EH (cell line): ENCODE results near the gene TADA2B.
"Not testable (repeated sequence)": the region's sequence is repeated elsewhere in the genome, so short reads cannot be mapped to it uniquely, and the experiment has no call there.

Source experiments
- DNase-seq: peaks from one replicate; pipeline ENCODE4 v3.0.0-alpha.2; 2015; ENCODE audit warnings: low read depth

The TADA2B gene

DNA sequence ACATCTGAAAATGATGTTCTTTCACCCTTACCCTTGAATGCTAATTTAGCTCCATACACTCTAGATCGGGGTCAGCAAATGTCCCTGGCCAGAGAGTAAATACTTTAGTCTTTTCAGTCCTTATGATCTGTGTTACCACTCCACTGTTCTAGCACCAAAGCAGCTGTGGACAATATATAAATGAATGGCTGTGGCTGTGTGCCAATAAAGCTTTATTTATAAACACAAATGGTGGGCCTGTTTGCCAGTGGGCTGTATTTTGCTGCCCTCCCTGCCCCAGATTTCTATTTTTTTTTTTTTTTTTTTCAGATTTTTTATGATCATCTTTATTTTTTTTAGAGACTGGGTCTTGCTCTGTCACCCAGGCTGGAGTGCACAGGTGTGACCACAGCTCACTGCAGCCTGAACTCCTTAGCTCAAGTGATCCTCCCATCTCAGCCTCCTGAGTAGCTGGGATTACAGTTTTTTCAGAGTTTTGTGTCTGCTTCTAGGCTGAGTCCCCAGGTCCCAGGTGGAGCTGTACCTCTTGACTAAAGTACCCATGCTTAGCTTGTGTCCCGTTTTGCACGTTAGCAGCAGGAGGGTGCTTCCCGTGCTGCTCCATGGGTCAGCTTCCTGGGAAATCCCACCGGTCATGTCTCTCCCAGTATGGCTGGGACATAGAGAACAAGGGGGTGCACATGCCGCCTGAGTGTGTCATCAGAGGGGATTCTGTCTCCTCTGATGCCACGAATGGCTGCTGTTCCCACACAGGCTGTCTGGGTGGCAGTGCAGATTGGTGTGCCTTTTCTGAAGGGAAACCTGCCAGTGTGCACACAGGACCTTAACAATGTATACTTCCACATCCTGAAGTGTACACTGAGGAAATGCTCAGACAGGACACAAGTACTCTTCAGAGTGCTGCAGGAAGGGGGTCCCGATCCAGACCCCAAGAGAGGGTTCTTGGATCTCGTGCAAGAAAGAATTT is 40.7 kb downstream of the TADA2B start:
- DNase-seq: no peak

DNA sequence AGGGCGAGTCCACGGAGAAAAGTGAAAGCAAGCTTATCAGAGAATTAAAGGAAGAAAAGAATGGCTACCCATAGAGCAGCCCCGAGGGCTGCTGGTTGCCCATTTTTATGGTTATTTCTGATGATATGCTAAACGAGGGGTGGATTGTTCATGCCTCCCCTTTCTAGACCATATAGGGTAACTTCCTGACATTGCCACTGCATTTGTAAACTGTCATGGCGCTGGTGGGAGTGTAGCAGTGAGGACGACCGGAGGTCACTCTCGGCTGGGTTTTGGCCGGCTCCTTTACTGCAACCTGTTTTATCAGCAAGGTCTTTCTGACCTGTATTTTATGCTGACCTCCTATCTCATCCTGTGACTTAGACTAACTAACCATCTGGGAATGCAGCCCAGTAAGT is 41.4 kb downstream of the TADA2B start:
- not testable (repeated sequence) for DNase-seq

DNA sequence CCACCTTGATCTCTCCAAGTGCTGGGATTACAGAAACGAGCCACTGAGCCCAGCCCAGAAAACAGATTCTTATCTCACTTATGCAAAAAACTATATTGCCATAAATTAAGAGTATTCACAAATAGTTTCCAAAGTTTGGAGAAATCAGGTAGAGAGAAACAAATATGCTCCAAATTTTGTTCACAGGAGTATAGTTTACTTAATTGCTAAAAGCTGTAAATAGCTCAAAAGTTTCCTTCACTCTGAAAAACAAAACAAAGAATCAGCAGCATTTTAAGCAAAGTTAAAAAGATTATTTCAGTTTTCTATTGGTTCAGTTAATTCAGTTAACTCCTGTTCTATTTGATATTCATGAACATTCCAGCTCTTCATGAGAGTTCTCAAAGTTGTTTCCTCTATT is 43.2 kb downstream of the TADA2B start:
- no peak for DNase-seq

DNA sequence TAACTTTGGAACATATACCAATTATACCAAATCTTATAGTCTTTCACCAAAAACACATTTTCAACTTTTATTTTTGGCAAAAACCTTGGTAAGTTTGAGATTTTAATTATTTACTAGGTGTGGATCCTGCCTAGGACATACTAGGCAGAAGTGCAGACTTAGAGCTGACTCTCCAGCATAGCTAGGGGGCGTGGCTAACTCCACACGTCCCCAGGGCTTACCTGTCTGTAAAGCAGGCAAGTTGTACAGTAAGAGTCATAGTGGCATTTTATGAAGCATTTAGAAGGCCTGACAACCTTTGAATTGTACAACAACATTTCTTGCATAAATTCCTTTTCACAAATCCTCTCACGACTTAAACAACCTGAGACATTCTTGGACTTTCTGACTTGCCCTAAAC is 43.9 kb downstream of the TADA2B start:
- no peak for DNase-seq

DNA sequence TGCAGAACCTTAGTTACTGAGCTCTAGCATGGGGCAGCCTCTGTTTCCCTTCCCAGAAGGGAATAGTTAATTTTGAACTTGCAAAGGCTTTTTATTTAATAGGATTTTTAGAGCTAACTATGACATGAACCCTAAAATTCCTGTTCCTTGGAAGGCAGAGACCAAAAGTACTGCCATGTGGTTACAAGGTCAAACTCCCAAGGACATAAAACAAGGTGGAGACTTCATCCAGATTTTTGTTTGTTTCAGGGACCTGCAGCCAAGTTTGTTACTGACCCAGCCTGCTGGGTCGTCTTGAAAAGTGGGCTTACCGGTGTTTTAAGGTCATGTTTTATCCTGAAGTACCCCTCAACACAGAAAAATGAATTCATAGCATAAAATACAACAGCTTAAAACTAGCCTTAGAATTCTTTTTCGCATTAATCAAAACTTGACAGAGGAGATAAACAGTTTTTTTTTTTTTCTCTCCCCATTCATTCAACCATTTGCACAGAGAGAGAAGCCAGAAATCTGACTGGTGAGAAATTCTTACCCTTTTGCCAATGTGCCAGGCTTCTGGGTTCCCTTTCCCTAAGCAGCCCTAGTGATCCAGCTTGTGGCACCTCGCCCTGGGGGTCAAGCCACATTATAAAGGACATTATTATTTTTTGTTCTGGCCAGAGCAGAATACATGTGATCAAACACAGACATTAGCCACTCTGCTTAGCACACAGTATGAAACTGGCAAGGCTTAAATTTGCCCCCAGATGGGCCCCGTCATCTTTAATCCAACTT is 46.2 kb downstream of the TADA2B start:
- DNase-seq: no peak

DNA sequence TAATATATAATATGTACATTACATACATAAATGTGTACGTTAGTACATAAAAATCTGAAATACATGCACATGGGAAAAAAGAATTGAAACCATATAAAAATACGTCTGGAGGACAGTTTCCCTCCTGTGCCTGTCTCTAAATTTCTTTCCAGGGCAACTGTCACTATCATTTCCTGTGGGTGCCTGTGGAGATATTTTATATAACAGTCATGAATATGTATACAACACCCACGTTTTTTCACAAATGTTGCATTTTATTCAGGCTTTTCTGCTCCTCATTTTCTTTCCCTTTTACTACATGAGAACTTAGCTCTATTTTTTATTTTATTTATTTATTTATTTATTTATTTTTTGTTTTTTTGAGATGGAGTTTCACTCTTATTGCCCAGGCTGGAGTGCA is 48.9 kb downstream of the TADA2B start:
- DNase-seq: no peak

DNA sequence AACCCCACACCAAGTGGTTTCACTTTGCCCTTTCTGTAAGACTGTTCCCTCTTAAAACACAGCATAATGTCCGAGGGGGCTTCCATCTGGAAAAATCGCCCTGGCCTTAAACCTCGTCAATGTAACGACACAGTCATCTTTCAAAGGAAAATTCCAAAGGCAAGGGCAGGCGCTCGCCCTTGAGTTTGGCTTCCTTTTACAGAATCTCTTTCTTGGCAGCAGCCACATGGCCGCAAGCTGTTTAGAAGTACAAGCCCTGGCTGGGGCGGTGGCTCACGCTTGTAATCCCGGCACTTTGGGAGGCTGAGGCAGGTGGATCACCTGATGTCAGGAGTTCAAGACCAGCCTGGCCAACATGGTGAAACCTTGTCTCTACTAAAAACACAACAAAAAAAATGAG is 51.7 kb downstream of the TADA2B start:
- DNase-seq: peak; percentile 7

DNA sequence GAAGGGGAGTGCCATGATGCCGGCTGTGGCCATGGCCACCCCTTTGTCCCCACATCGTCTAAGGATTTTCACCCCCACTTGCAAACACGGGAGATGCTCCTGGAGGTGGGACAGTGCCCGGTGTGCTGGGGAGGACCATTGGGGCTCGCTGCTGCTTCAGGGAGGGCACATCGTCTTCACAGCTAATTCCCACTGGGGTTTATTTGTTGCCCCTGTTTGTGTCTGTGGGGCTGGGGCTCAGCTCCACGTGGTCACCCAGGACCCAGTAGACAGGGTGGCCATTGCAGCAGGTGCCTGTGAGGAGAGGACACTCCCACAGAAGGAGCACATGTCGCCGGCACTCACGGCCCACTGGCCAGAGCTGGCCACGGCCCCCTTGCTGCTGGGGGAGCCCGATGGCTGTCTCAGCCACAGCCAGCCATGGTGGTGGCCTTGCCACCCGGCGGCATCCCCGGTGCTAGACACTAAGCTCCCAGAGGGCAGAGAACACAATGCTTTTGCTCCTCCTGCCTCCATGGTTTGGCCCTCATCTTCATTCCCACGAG is 52.5 kb downstream of the TADA2B start:
- DNase-seq: no peak

DNA sequence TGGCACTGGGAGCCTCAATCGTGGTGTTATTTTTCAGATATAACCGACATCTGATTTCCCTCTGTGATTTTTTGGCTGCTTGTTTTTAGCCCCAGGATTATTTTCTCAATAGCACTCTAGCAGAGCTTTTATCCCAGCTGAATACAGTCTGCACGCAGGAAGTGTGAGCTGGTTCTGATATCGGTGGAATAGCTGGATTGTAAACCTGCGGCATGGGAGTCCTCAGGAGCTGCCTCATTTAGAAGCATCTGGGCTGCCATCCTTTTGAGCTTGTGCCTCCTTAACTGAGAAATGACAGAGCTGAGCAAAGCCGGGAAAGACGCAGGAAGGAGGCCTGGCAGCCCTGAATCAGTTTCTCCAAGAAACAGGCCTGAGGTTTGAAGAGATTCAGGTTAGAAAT is 53.1 kb downstream of the TADA2B start:
- DNase-seq: no peak

DNA sequence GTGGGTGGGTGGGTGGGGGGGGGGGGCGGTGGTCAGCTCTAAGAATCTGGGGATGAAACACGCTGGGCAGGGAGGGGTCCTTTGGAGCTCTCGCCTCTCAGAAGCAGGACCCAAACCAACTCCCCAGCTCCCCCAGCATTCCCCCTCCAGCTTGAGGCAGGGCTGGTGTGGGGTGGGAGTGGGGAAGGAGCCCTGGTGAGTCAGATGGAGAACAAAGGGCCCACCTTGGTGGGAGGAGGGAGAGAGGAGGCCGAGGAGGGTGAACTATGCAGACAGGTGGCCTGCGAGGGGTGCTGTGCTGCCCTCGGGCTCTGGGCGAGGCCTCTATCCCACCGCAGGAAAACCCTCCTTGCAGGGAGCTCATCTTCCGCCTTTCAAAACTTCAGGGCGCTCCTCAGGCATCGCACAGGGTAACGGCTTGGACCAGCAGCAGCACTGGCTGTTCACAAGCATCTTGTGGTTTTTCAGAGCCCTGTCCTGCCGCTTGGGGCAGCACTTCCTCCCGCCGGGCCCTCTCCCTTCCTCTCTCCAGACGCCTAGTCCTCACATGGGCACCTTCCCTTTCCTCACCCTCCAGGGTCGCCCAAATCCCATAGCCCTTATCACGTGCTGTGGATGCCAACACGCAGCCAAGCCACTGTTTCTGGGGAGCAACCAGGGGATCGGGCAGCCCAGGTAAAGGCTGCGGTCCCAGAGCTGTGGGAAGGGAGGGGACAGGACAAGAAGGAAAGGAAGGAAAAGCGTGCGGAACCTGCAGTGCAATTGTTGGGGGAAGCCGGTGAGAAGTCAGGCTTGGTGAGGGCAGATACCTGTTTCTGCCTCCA is 58.7 kb downstream of the TADA2B start:
- DNase-seq: peak; percentile 70

DNA sequence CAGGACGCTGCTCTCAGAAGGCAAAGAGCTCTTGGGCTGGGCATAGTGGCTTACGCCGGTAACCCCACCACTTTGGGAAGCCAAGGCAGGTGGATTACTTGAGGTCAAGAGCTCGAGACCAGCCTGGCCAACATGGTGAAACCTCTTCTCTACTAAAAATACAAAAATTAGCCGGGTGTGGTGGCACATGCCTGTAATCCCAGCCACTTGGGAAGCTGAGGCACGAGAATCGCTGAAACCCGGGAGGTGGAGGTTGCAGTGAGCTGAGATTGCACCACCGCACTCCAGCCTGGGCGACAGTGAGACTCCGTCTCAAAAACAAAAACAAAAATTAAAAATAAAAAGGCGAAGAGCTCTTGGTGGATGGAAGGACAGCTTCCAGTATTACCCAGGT is 59.3 kb downstream of the TADA2B start:
- DNase-seq: not testable (repeated sequence)

DNA sequence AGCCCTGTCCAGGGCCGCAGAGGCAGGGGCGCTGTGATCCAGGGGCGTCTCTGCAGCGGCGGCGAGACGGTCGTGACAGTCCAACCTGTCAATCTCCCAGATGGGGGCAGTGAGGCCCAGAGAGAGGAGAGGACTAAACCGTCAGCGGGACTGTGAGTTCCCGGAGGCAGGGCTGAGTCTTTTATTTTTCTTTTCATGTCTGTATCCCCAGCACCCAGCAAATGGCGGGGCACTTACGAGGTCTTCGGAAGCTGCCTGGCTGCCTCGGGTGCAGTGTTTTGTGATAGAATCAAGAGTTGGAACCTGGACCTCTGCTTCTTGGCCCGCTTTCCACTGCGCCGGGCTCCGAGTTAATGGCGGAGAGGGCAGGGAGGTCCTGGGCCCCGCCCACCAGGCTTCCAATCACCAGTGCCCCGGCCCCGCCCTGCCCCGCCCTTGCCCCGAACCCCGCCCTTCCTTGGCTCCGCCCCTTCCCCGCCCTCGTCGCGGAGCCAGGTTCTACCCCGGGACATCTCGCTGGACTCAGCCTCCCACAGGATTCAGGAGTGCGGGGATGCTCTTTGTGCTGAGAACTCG is 59.9 kb downstream of the TADA2B start:
- DNase-seq: peak; percentile 86

DNA sequence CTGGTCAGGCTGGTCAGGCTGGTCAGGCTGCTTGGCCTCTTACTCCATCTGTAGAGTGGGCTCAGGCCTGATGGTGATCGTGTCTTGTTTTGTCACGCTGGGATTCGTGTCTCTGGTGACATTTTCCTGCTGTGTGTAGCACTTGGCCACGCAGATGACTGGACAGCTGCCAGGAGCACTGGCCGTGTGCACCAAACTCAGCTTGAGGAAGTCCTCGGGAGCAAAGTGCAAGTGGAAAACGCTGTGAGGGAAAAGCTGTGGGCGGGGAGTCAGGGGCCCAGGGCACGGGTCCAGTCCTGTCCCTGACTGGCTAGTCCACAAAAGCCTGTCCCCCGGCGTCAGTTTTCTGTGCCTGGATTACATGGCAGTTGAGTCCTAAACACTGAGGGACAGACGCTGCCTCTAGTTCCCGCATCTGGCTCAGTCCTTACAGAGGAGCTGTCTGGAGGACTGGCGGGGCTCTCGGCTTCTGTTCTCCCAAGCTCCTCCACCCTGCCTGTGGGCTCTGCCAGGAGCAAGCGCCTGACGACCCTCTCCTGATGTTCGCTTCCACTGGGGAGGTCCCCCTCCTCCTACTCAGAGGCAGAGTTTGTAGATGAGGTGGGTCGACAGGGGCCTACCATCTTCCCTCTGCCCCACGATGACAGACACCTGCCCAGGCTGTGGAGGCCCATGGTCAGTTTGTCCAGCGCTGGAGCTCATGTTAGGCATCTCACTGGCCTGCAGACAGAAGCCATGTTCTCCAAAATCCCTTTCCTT is 60.6 kb downstream of the TADA2B start:
- no peak for DNase-seq

DNA sequence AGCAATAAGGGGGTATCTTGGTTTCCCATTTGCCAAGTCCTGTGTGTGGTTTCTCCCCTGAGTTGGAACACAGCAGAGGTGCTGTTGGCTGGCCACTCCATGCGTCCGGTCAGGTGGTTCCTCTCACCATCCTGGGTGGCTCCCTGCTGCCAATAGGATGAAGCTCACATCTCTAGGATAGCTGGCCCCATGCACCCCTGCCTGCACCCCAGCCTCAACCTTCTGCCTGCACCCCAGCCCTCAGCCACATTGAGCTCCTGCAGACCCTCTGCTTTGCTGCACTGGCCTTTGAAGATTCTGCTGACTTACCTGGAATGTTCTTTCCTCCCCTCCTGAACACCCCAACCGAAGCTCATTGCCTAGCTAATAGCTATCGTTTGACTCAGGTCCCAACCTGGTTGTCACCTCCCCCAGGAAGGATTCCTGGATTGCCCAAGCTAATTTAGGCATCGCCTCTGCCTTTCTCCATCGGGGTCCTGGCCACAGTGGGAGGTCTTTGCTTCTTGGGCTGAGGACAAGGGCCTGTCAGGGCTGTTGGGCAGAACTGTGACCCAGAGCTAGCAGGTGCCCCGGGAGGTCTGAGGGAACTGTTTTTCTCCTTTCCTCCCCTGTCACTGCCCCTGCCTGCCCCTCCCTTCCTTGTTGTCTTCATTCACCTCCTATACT is 61.3 kb downstream of the TADA2B start:
- no peak for DNase-seq

DNA sequence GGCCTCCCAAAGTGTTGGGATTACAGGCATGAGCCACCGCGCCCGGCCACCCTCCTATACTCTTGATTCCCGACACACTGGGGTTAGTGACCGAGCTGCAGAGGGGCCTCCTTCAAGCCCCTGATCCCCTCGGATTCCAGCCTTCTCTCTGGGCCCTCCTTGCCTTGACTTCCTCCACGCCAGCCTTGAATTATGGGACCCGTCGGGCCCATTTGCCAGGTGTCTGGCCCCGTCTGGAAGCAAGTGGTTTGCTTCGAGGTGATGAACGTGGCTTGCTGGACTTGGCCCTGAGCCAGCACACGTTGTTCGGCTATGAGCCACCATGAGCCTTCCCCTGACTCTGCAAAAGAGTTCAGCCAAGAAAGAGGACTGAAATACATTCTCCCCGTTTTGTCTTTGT is 62.1 kb downstream of the TADA2B start:
- DNase-seq: no peak

DNA sequence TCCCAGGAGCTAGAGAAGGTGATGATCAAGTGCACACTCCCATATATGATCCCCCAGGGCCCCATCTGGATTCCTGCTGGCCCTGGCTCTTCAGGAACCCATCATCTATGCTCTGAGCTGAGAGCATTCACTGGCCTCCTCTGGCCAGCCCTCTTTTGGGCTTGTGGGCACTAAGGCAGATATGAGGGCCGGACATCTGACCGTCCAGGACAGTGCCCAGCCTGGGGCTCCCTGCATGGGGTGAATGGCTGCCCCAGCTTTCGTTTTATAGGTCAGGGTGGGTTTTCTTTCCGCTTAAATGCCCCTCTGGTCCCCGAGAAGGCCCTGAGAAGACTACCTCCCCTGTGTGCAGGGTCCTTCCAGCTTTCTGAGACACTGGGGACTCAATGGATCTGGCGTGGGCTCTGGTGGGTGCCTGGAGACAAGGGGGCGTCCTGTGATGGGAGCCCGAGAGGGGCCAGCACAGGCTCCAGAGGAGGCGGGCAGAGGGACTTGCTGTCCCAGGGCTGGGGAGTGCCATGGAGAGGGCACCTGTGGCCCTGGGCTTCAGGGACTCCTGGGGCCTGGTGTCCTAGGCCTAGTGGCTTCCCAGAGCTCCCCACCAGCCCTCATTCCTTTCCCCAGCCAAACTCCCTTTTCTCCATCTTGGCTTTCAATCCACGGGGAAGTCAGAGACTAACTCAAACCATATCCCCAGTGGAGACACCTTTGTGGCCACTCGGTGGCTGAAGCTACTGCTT is 64.2 kb downstream of the TADA2B start:
- no peak for DNase-seq
